OCI-LY3 (cell line): Measurements from ENCODE around the gene DPF3.

ENCODE experiments used
- H2AFZ ChIP-seq: fragments of 200-600, 300-600 bp; shearing (Covaris generic); 2 replicates; pipeline ENCODE4 v1.6.0; 2014; ENCODE audit warnings: antibody characterized with exemption, low read depth, low read length
- H3K27ac ChIP-seq: fragments of 200-600, 300-600 bp; sonication (generic); 2 replicates; pipeline ENCODE4 v1.5.1; 2014; ENCODE audit warnings: mild to moderate bottlenecking, low read length, moderate library complexity, mixed read lengths
- H3K27me3 ChIP-seq: fragments of 200-600, 300-600 bp; sonication (generic); 2 replicates; pipeline ENCODE4 v1.6.1; 2014; ENCODE audit warnings: low read depth, low read length, mixed read lengths
- H3K36me3 ChIP-seq: fragments of 200-600, 300-600 bp; sonication (generic); replicated peaks from 2 replicates; pipeline ENCODE3; 2014; ENCODE audit warnings: low read depth, low read length, mixed read lengths
- H3K4me1 ChIP-seq: fragments of 300-600, 200-600 bp; sonication (generic); 2 replicates; pipeline ENCODE4 v1.6.1; 2014; ENCODE audit warnings: low read length, mixed read lengths
- H3K4me2 ChIP-seq: fragments of 200-600, 300-600 bp; sonication (generic); 2 replicates; pipeline ENCODE4 v1.6.1; 2014; ENCODE audit warnings: low read length, mixed read lengths
- H3K4me3 ChIP-seq: fragments of 300-600, 200-600 bp; sonication (generic); 2 replicates; pipeline ENCODE4 v1.5.1; 2014; ENCODE audit warnings: antibody characterized with exemption, mild to moderate bottlenecking, low read length, moderate library complexity
- H3K79me2 ChIP-seq: fragments of 300-600, 200-600 bp; shearing (Covaris generic); 2 replicates; pipeline ENCODE4 v1.6.1; 2014; ENCODE audit warnings: mild to moderate bottlenecking, low read length, mixed read lengths
- H3K9ac ChIP-seq: fragments of 300-600, 200-600 bp; shearing (Covaris generic); 2 replicates; pipeline ENCODE4 v1.6.0; 2014; ENCODE audit warnings: mild to moderate bottlenecking, low read length, moderate library complexity
- H3K9me3 ChIP-seq: fragments of 200-600, 300-600 bp; shearing (Covaris generic); 2 replicates; pipeline ENCODE4 v1.6.1; 2014; ENCODE audit warnings: low read length, mixed read lengths; ENCODE audit not compliant: insufficient read depth
- H4K20me1 ChIP-seq: fragments of 200-600, 300-600 bp; sonication (generic); 2 replicates; pipeline ENCODE4 v1.6.1; 2016; ENCODE audit warnings: low read length, mixed read lengths; ENCODE audit not compliant: insufficient read depth
- CTCF ChIP-seq: fragments of 200-600, 300-600 bp; sonication (generic); IDR thresholded peaks from 2 replicates; pipeline ENCODE4 v1.5.1; 2014; ENCODE audit warnings: antibody characterized with exemption, low read length, low read depth
- EZH2phosphoT487 ChIP-seq: fragments of 200-600 bp; shearing (Covaris generic); IDR thresholded peaks from 2 replicates; pipeline ENCODE4 v1.6.1; 2018; ENCODE audit warnings: antibody characterized with exemption, mixed run types, low read depth

The DPF3 gene

GRCh38 chr14:72881543-72881942 is 12.4 kb downstream of the DPF3 start:
- H3K4me2 ChIP-seq = no peak overlapping the region
- H3K9ac ChIP-seq = no peak overlapping the region
- peaks cover 6% of the 10 kb centered on the region for H3K36me3 ChIP-seq
- no peaks in the 10 kb centered on the region for H3K9me3 ChIP-seq
- H3K79me2 ChIP-seq = peaks cover 40% of the 10 kb centered on the region
- H4K20me1 ChIP-seq = peaks cover 4% of the 10 kb centered on the region; the same call in 1 of the 2 replicates
- no peak overlapping the region for H3K4me3 ChIP-seq
- TF ChIP-seq CTCF = no peak
- no peak for TF ChIP-seq EZH2phosphoT487
- H3K4me1 ChIP-seq = peaks cover 20% of the 10 kb centered on the region
- no peaks in the 10 kb centered on the region for H3K27me3 ChIP-seq
- no peak overlapping the region for H2AFZ ChIP-seq
- H3K27ac ChIP-seq = no peak overlapping the region

- H3K4me2 ChIP-seq = peak overlapping the region; percentile 36
- peaks cover 4% of the 10 kb centered on the region; the same call in 1 of the 2 replicates for H4K20me1 ChIP-seq
- H3K4me3 ChIP-seq = no peak overlapping the region
- H3K27ac ChIP-seq = no peak overlapping the region
- H3K36me3 ChIP-seq = peaks cover 6% of the 10 kb centered on the region
- H3K9me3 ChIP-seq = no peaks in the 10 kb centered on the region
- no peak overlapping the region for H2AFZ ChIP-seq
- no peaks in the 10 kb centered on the region for H3K27me3 ChIP-seq
- H3K4me1 ChIP-seq = peaks cover 20% of the 10 kb centered on the region
- no peak overlapping the region for H3K9ac ChIP-seq
- H3K79me2 ChIP-seq = peaks cover 32% of the 10 kb centered on the region
- TF ChIP-seq CTCF (no peak), EZH2phosphoT487 (no peak)
These were observed 13.1 kb downstream of the DPF3 start for GRCh38 chr14:72880820-72881219.

GRCh38 chr14:72880164-72880563 is 13.7 kb downstream of the DPF3 start:
- H2AFZ ChIP-seq = no peak overlapping the region
- H3K27ac ChIP-seq = no peak overlapping the region
- H3K79me2 ChIP-seq = peaks cover 32% of the 10 kb centered on the region
- H3K9ac ChIP-seq = no peak overlapping the region
- H3K27me3 ChIP-seq = no peaks in the 10 kb centered on the region
- H4K20me1 ChIP-seq = peaks cover 4% of the 10 kb centered on the region; the same call in 1 of the 2 replicates
- no peak overlapping the region for H3K4me2 ChIP-seq
- TF ChIP-seq CTCF (no peak), EZH2phosphoT487 (no peak)
- H3K4me1 ChIP-seq = peaks cover 26% of the 10 kb centered on the region
- no peak overlapping the region for H3K4me3 ChIP-seq
- H3K36me3 ChIP-seq = peaks cover 11% of the 10 kb centered on the region
- no peaks in the 10 kb centered on the region for H3K9me3 ChIP-seq

GRCh38 chr14:72879431-72879830 is 14.5 kb downstream of the DPF3 start:
- no peak overlapping the region for H2AFZ ChIP-seq
- H3K27me3 ChIP-seq = no peaks in the 10 kb centered on the region
- H3K4me1 ChIP-seq = peaks cover 33% of the 10 kb centered on the region
- H3K9ac ChIP-seq = no peak overlapping the region
- no peak overlapping the region for H3K27ac ChIP-seq
- H3K9me3 ChIP-seq = no peaks in the 10 kb centered on the region
- no peak overlapping the region for H3K4me3 ChIP-seq
- peaks cover 31% of the 10 kb centered on the region for H3K79me2 ChIP-seq
- peaks cover 4% of the 10 kb centered on the region; the same call in 1 of the 2 replicates for H4K20me1 ChIP-seq
- TF ChIP-seq CTCF = no peak
- TF ChIP-seq EZH2phosphoT487 = no peak
- H3K36me3 ChIP-seq = peaks cover 14% of the 10 kb centered on the region
- no peak overlapping the region for H3K4me2 ChIP-seq
